Endodermal cell (in vitro differentiated cells): ENCODE data around the gene TEDC2. TPM values are rescaled to one million over a fixed set of nuclear protein-coding genes. Genes with fewer than 3 reads are reported as not detected.

ENCODE experiments used
- DNase-seq: peaks from one replicate; pipeline ENCODE4 v3.0.0-alpha.2; 2017
- H3K27ac ChIP-seq: 2 replicates; pipeline ENCODE4 v1.5.1; 2013; ENCODE audit warnings: mild to moderate bottlenecking, low read depth, low read length, moderate library complexity
- H3K27me3 ChIP-seq: 2 replicates; pipeline ENCODE4 v1.6.1; 2013; ENCODE audit warnings: mild to moderate bottlenecking, low read length, moderate library complexity; ENCODE audit not compliant: insufficient read depth, control insufficient read depth, poor library complexity, severe bottlenecking
- H3K36me3 ChIP-seq: 2 replicates; pipeline ENCODE4 v1.7.0; 2013; ENCODE audit warnings: mild to moderate bottlenecking, low read length, moderate library complexity; ENCODE audit not compliant: control insufficient read depth, insufficient read depth
- H3K4me1 ChIP-seq: one replicate; pipeline ENCODE4 v1.7.0; 2013; ENCODE audit warnings: low read length; ENCODE audit not compliant: control insufficient read depth, insufficient read depth
- H3K4me3 ChIP-seq: 2 replicates; pipeline ENCODE4 v1.5.1; 2013; ENCODE audit warnings: mild to moderate bottlenecking, low read length, moderate library complexity
- H3K9ac ChIP-seq: 2 replicates; pipeline ENCODE4 v1.6.1; 2013; ENCODE audit warnings: mild to moderate bottlenecking, low read length, moderate library complexity; ENCODE audit not compliant: poor library complexity, severe bottlenecking; ENCODE audit errors: extremely low read depth
- H3K9me3 ChIP-seq: 2 replicates; pipeline ENCODE4 v1.6.1; 2013; ENCODE audit warnings: mild to moderate bottlenecking, low read length, moderate library complexity; ENCODE audit not compliant: control insufficient read depth
- H3K27ac Mint-ChIP-seq: 2 replicates; pipeline ENCODE4 v1.8.0; 2020; ENCODE audit warnings: mixed read lengths
- H3K27me3 Mint-ChIP-seq: 2 replicates; pipeline ENCODE4 v1.8.0; 2021; ENCODE audit warnings: mild to moderate bottlenecking, mixed read lengths; ENCODE audit not compliant: insufficient read depth
- H3K36me3 Mint-ChIP-seq: 2 replicates; pipeline ENCODE4 v1.8.0; 2020; ENCODE audit warnings: low read depth, mixed read lengths
- H3K4me1 Mint-ChIP-seq: 2 replicates; pipeline ENCODE4 v1.8.0; 2020; ENCODE audit warnings: mixed read lengths
- H3K4me3 Mint-ChIP-seq: 2 replicates; pipeline ENCODE4 v1.8.0; 2020; ENCODE audit warnings: mild to moderate bottlenecking, moderate library complexity, mixed read lengths
- H3K9me3 Mint-ChIP-seq: 2 replicates; pipeline ENCODE4 v1.8.0; 2020; ENCODE audit warnings: mild to moderate bottlenecking, mixed read lengths
- WGBS, 2 experiments: methylation state at CpG; one replicate each; pipeline versions ENCODE4 v1.1.5 to v1.1.7; 2013; ENCODE audit warnings: missing lambda C conversion rate in 2 of 2, mixed read lengths in 1 of 2; ENCODE audit not compliant: insufficient coverage in 1 of 2, insufficient read length in 1 of 2; 5-methylcytosine and 5-hydroxymethylcytosine counted together
- total RNA-seq, 2 donors: library from RNA; stranded (reverse); fragmentation: NEBNext Ultra II Directional in 1 of 2; extraction: Animal tissue kit (Norgen Biotek cat#: 25700) in 1 of 2; gene quantifications; 2 replicates in 1 of 2; 3 replicates in 1 of 2; pipeline ENCODE4 v1.2.1, GENCODE V29; 2021
- TF ChIP-seq, protein P1 (sequence below): fragments of 200-600 bp; sonication (generic); conservative IDR thresholded peaks from 2 replicates; pipeline ENCODE4 v1.5.0; 2021; ENCODE audit warnings: antibody characterized with exemption, mild to moderate bottlenecking

TEDC2 gene
- total RNA-seq, 2 donors from 2014 or later: 44.0 to 57.6 TPM

DNA sequence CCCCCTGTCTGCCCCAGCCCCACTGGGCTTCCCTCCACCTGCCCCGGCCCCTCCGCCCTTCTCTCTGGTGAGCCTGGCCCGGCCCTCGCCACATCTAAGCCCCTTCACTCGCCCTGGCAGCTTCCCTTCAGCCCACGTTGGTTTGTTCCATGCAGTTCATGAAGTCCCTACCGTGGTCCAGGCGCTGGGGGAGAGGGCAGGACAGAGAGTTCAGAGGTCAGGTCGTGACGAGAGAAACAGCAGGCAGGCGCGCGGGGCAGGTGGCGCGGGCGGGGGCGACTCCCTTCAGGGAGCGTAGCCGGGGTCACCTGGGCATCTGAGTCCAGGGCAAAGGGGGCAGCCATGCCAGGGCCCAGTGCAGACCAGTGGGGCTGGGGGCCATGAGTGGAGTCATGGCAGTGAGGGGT is 8.9 kb upstream of the TEDC2 start:
- Histone ChIP-seq H3K9ac (no peak overlapping the region), H3K27ac (no peak overlapping the region), H3K4me3 (no peak overlapping the region), H3K4me1 (no peaks in the 10 kb centered on the region), H3K9me3 (no peaks in the 10 kb centered on the region), H3K36me3 (peaks cover 63% of the 10 kb centered on the region), H3K27me3 (no peaks in the 10 kb centered on the region)
- 97 to 98% methylated on average over 7 to 19 of the region's 19 CpGs for WGBS, 2 experiments
- TF ChIP-seq, protein P1, sequence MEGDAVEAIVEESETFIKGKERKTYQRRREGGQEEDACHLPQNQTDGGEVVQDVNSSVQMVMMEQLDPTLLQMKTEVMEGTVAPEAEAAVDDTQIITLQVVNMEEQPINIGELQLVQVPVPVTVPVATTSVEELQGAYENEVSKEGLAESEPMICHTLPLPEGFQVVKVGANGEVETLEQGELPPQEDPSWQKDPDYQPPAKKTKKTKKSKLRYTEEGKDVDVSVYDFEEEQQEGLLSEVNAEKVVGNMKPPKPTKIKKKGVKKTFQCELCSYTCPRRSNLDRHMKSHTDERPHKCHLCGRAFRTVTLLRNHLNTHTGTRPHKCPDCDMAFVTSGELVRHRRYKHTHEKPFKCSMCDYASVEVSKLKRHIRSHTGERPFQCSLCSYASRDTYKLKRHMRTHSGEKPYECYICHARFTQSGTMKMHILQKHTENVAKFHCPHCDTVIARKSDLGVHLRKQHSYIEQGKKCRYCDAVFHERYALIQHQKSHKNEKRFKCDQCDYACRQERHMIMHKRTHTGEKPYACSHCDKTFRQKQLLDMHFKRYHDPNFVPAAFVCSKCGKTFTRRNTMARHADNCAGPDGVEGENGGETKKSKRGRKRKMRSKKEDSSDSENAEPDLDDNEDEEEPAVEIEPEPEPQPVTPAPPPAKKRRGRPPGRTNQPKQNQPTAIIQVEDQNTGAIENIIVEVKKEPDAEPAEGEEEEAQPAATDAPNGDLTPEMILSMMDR: no peak
- H3K4me3 Mint-ChIP-seq: no peak overlapping the region
- no peaks in the 10 kb centered on the region for H3K9me3 Mint-ChIP-seq
- H3K27me3 Mint-ChIP-seq: no peaks in the 10 kb centered on the region
- no peaks in the 10 kb centered on the region for H3K4me1 Mint-ChIP-seq
- DNase-seq: no peak
- H3K36me3 Mint-ChIP-seq: peaks cover 74% of the 10 kb centered on the region
- no peak overlapping the region for H3K27ac Mint-ChIP-seq

DNA sequence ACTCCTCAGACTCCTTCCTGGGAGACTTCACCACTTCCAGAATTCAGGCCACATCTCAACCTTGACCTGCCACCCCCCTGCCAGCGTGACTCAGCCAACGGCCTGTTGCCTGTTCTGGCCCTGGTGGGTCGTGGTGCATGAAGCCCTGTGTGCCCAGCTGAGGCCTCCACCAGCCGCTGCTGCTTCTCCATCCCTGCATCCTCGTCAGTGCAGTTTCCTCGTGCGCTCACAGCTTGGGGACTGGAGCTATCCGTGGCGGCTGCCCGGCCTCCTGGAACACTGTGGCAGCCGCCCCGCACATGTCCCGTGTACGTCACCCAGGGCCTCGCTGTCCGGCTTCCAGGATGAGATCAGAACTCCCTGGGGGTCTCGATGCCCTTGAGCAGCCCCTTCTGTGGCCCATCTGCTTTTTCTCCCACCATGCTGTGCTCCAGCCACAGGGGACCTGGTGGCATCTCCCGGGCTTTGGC is 8.0 kb upstream of the TEDC2 start:
- no peak overlapping the region for H3K9ac ChIP-seq
- no peak overlapping the region for H3K27ac Mint-ChIP-seq
- TF ChIP-seq, protein P1: no peak

DNA sequence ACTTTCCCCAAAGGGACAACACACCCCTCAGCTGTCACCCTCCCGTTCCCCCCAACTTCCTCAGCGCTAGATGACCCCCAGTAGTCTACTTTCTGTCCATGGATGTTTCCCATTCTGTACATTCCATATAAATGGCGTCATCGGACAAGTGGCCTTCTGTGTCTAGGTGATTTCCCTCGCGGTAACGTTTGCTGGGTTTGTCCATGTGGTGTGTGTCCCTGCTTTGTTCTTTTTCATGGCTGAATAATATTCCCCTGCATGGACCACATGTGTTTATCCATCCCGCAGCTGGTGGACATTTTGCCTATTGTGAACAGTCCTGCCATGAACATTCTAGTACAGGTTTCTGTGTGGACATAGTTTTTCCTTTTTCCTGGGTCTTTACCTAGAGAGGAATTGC is 7.3 kb upstream of the TEDC2 start:
- Histone ChIP-seq H3K36me3 (peaks cover 69% of the 10 kb centered on the region), H3K27ac (no peak overlapping the region), H3K27me3 (no peaks in the 10 kb centered on the region), H3K4me1 (no peaks in the 10 kb centered on the region), H3K9ac (no peak overlapping the region), H3K9me3 (no peaks in the 10 kb centered on the region), H3K4me3 (no peak overlapping the region)
- Mint-ChIP-seq H3K9me3 (no peaks in the 10 kb centered on the region), H3K36me3 (peaks cover 74% of the 10 kb centered on the region), H3K27me3 (no peaks in the 10 kb centered on the region), H3K4me1 (no peaks in the 10 kb centered on the region), H3K27ac (no peak overlapping the region), H3K4me3 (no peak overlapping the region)
- WGBS, 2 experiments: 95 to 96% methylated on average over 7 to 8 of the region's 8 CpGs
- TF ChIP-seq, protein P1: no peak
- DNase-seq: no peak

More for the DNA sequence above, 8.0 kb upstream of the TEDC2 start:
- Histone ChIP-seq H3K9me3 (no peaks in the 10 kb centered on the region), H3K4me3 (no peak overlapping the region), H3K4me1 (no peaks in the 10 kb centered on the region), H3K36me3 (peaks cover 63% of the 10 kb centered on the region), H3K27me3 (no peaks in the 10 kb centered on the region), H3K27ac (no peak overlapping the region)
- 95 to 96% methylated on average over 13 to 18 of the region's 18 CpGs for WGBS, 2 experiments
- Mint-ChIP-seq H3K4me3 (no peak overlapping the region), H3K4me1 (no peaks in the 10 kb centered on the region), H3K9me3 (no peaks in the 10 kb centered on the region), H3K27me3 (no peaks in the 10 kb centered on the region), H3K36me3 (peaks cover 70% of the 10 kb centered on the region)
- DNase-seq: no peak
